ENCODE results near the gene SPTBN2.

- TF ChIP-seq REST (IDR thresholded peaks at IDR 0.05; ENCODE audit: insufficient replicate concordance, low read depth): no peak
- no peak for TF ChIP-seq CTCF (IDR thresholded peaks at IDR 0.05; ENCODE audit: insufficient read depth, low read length)
- no peak for TF ChIP-seq POLR2AphosphoS5 (IDR thresholded peaks at IDR 0.05; ENCODE audit: low read depth)
These were observed 39.8 kb upstream of the SPTBN2 start for GRCh38 chr11:66768818-66769217.

All from HL-60 (cell line).